Stimulated activated naive CD4-positive, alpha-beta T cell treated with Interleukin-2 at 50 U/mL for 16 hours (primary cell): ENCODE results near the gene BSND.

Experiments used
- DNase-seq: peaks from one replicate; lab custom pipeline; 2025; lab: John Stamatoyannopoulos, UW

The BSND gene

GRCh38 chr1:55046871-55047270 lies 48.1 kb downstream of the BSND start:
- DNase-seq: no peak

- no peak for DNase-seq
These were observed 48.9 kb downstream of the BSND start for GRCh38 chr1:55047611-55048010.

- no peak for DNase-seq
These were observed 49.9 kb downstream of the BSND start for GRCh38 chr1:55048453-55049270.

- DNase-seq: no peak
These were observed 50.7 kb downstream of the BSND start for GRCh38 chr1:55049271-55049913.

GRCh38 chr1:55049914-55050278 lies 51.2 kb downstream of the BSND start:
- DNase-seq: no peak

GRCh38 chr1:55050283-55050682 lies 51.5 kb downstream of the BSND start:
- no peak for DNase-seq

- no peak for DNase-seq
These were observed 52.4 kb downstream of the BSND start for GRCh38 chr1:55051169-55051568.

GRCh38 chr1:55051621-55052020 lies 52.9 kb downstream of the BSND start:
- no peak for DNase-seq

GRCh38 chr1:55052221-55053142 lies 53.7 kb downstream of the BSND start:
- DNase-seq: no peak

- DNase-seq: no peak
These were observed 54.7 kb downstream of the BSND start for GRCh38 chr1:55053265-55053954.

GRCh38 chr1:55054396-55054795 lies 55.7 kb downstream of the BSND start:
- DNase-seq: no peak

- DNase-seq: no peak
These were observed 56.5 kb downstream of the BSND start for GRCh38 chr1:55055084-55055882.

- no peak for DNase-seq
These were observed 57.4 kb downstream of the BSND start for GRCh38 chr1:55055951-55056631.

- no peak for DNase-seq
These were observed 57.9 kb downstream of the BSND start for GRCh38 chr1:55056632-55056992.

- DNase-seq: no peak
These were observed 58.7 kb downstream of the BSND start for GRCh38 chr1:55057270-55057955.

GRCh38 chr1:55057956-55058298 lies 59.2 kb downstream of the BSND start:
- DNase-seq: no peak

- no peak for DNase-seq
These were observed 60.8 kb downstream of the BSND start for GRCh38 chr1:55059302-55060132.

GRCh38 chr1:55060133-55060999 lies 61.6 kb downstream of the BSND start:
- DNase-seq: no peak
